K562 (cell line): Measurements from ENCODE around the gene RGS4. TPM values are rescaled to one million over a fixed set of nuclear protein-coding genes. Genes with fewer than 3 reads are reported as not detected.

Source experiments
- ATAC-seq: fragments of 200-7000 bp; cut with Tn5 transposase; 3 replicates; pipeline ENCODE4 v1.9.1; 2020; ENCODE audit warnings: moderate library complexity
- BruUV-seq: library from RNA; stranded (reverse); fragments of 400-500 nt; replicated peaks from 2 replicates; lab custom pipeline; 2021; lab: Mats Ljungman, UMichigan
- CTCF ChIA-PET: fragments of 300-600 bp; formaldehyde crosslinking; extraction: SDS; loops from one replicate; lab custom pipeline; 2021; ENCODE audit warnings: low intra/inter-chr PET ratio; lab: Yijun Ruan, JAX
- POLR2A ChIA-PET: fragments of 300-600, 350-650 bp; sonication (Branson Sonifier 250); formaldehyde crosslinking; extraction: SDS; loops from one replicate; lab custom pipeline; 2021; ENCODE audit warnings: antibody characterized with exemption, inconsistent platforms; lab: Yijun Ruan, JAX
- DNase-seq, 4 experiments: peaks; one replicate each; pipeline versions ENCODE4 v3.0.0 to v3.0.0-alpha.2; 2011 to 2018; ENCODE audit warnings: low spot score in 3 of 4, mixed read lengths in 3 of 4; ENCODE audit errors: extremely low read depth in 1 of 4
- FAIRE-seq: peaks from 2 replicates; lab custom pipeline; 2011; peaks lifted over from hg19 to GRCh38; lab: Jason Lieb, UNC
- H2AFZ ChIP-seq: 2 replicates; pipeline ENCODE4 v1.6.0; 2011; ENCODE audit warnings: low read depth, low read length, control low read depth, inconsistent platforms
- H3K27ac ChIP-seq: fragments of 200-600 bp; 3 replicates; pipeline ENCODE4 v1.8.0; 2011; ENCODE audit warnings: low read depth, mild to moderate bottlenecking, control low read depth, inconsistent platforms, low read length, moderate library complexity, mixed read lengths; ENCODE audit errors: extremely low read depth
- H3K27me3 ChIP-seq, 2 experiments: fragments of 300-600 bp in 1 of 2; 2 replicates in 1 of 2; 3 replicates in 1 of 2; pipeline versions ENCODE4 v1.6.0 to v1.8.0; 2011; ENCODE audit warnings: inconsistent platforms in 2 of 2, low read length in 2 of 2, mild to moderate bottlenecking in 1 of 2, mixed read lengths in 1 of 2, moderate library complexity in 1 of 2; ENCODE audit not compliant: control insufficient read depth in 2 of 2, insufficient read depth in 2 of 2
- H3K36me3 ChIP-seq: fragments of 300-600 bp; 3 replicates; pipeline ENCODE4 v1.8.0; 2011; ENCODE audit warnings: mild to moderate bottlenecking, low read length, inconsistent platforms; ENCODE audit not compliant: control insufficient read depth, insufficient read depth
- H3K4me1 ChIP-seq, 2 experiments: fragments of 200-600 bp in 1 of 2; replicated peaks in 1 of 2; 2 replicates in 1 of 2; 3 replicates in 1 of 2; pipeline versions ENCODE4 v1.5.1 to v1.8.0; 2011; ENCODE audit warnings: inconsistent platforms in 2 of 2, low read length in 2 of 2, mild to moderate bottlenecking in 1 of 2, mixed read lengths in 1 of 2, moderate library complexity in 1 of 2; ENCODE audit not compliant: control insufficient read depth in 2 of 2, insufficient read depth in 2 of 2
- H3K4me2 ChIP-seq: 2 replicates; pipeline ENCODE4 v1.6.1; 2011; ENCODE audit warnings: low read length, control low read depth, inconsistent platforms, mixed read lengths; ENCODE audit not compliant: insufficient read depth
- H3K4me3 ChIP-seq: fragments of 200-600 bp; sonication (generic), shearing (Covaris generic); 2 replicates; pipeline ENCODE4 v1.5.1; 2016; ENCODE audit warnings: control low read depth, inconsistent platforms
- H3K79me2 ChIP-seq: fragments of 200-600 bp; 3 replicates; pipeline ENCODE4 v1.8.0; 2011; ENCODE audit warnings: low read length, inconsistent platforms; ENCODE audit not compliant: control insufficient read depth, insufficient read depth
- H3K9ac ChIP-seq, 2 experiments: 2 replicates each; pipeline versions ENCODE4 v1.6.0 to v1.6.1; 2011; ENCODE audit warnings: low read depth in 2 of 2, low read length in 2 of 2, control low read depth in 1 of 2, inconsistent platforms in 1 of 2, mild to moderate bottlenecking in 1 of 2, mixed read lengths in 1 of 2; ENCODE audit not compliant: insufficient read depth in 1 of 2
- H3K9me1 ChIP-seq: one replicate; pipeline ENCODE4 v1.6.0; 2011; ENCODE audit warnings: inconsistent platforms, mild to moderate bottlenecking, low read length, moderate library complexity; ENCODE audit not compliant: control insufficient read depth, insufficient read depth
- H3K9me3 ChIP-seq: replicated peaks from 2 replicates; pipeline ENCODE4 v1.5.1; 2011; ENCODE audit warnings: low read depth, low read length, inconsistent platforms; ENCODE audit not compliant: control insufficient read depth, insufficient read depth
- H4K20me1 ChIP-seq: replicated peaks from 2 replicates; pipeline ENCODE4 v1.6.1; 2011; ENCODE audit warnings: low read length, inconsistent platforms, mixed read lengths; ENCODE audit not compliant: control insufficient read depth, insufficient read depth
- COPS2 ChIP-seq: fragments of 450-650 bp; conservative IDR thresholded peaks from 2 replicates; pipeline ENCODE4 v1.6.1; 2016; ENCODE audit warnings: mild to moderate bottlenecking, moderate library complexity
- JUNB ChIP-seq: fragments of 450-650 bp; formaldehyde crosslinking; conservative IDR thresholded peaks from 2 replicates; pipeline ENCODE4 v1.4.0; 2020; ENCODE audit warnings: mild to moderate bottlenecking
- NR3C1 ChIP-seq: sonication (generic); formaldehyde crosslinking; IDR thresholded peaks from 2 replicates; pipeline ENCODE4 v1.8.1; 2022; ENCODE audit warnings: missing genetic modification reagents
- PYGO2 ChIP-seq: fragments of 450-650 bp; IDR thresholded peaks from 2 replicates; pipeline ENCODE4 v1.6.1; 2016; ENCODE audit warnings: mild to moderate bottlenecking, missing genetic modification characterization, moderate library complexity, missing compliant biosample characterization
- ZNF239 ChIP-seq: fragments of 250-450 bp; sonication (Bioruptor Pico); IDR thresholded peaks from 2 replicates; pipeline ENCODE4 v1.4.0; 2020; ENCODE audit warnings: mild to moderate bottlenecking
- WGBS: fragments of 100-300 bp; shearing (Covaris generic); methylation state at CpG from one replicate; pipeline ENCODE4 v1.1.6; 2016; ENCODE audit warnings: low coverage, mixed read lengths; ENCODE audit not compliant: insufficient coverage; ENCODE audit errors: missing lambda C conversion rate; 5-methylcytosine and 5-hydroxymethylcytosine counted together
- in situ Hi-C: fragments of 300-500 bp; cut with MboI; formaldehyde crosslinking; loops from 4 replicates; pipeline ENCODE4 v1.15.0; 2018; ENCODE audit warnings: inconsistent platforms, mixed read lengths
- intact Hi-C: fragments of 100-400 bp; cut with micrococcal nuclease; formaldehyde crosslinking; loops from 2 replicates; pipeline ENCODE4 v1.14.2; 2022
- polyA plus RNA-seq, 8 experiments: library from polyadenylated mRNA; depleted of rRNA in 4 of 8; stranded (reverse) in 5 of 8; unstranded in 3 of 8; fragments of >200 nt; fragmentation: Nextera tagmentation in 2 of 8; fragmentation: Illumina TruSeq in 1 of 8; extraction: Ambion mirVana in 2 of 8; extraction: Trizol in 1 of 8; gene quantifications; 2 replicates each; pipeline versions ENCODE4 v1.2.1 to v1.2.3, GENCODE V29; 2011 to 2014; ENCODE audit warnings: inconsistent platforms in 1 of 8, missing spikeins in 1 of 8
- total RNA-seq, 7 experiments: library from RNA; depleted of rRNA in 6 of 7; stranded (reverse); fragments of >200 nt in 6 of 7; fragmentation: Illumina TruSeq in 2 of 7; extraction: Trizol in 2 of 7; gene quantifications; 2 replicates each; pipeline versions ENCODE4 v1.2.1 to v1.2.3, GENCODE V29; 2011 to 2021; ENCODE audit warnings: low replicate concordance in 1 of 7
- TF ChIP-seq, protein P1 (sequence below): fragments of 450-650 bp; IDR thresholded peaks from 2 replicates; pipeline ENCODE4 v1.6.1; 2016; ENCODE audit warnings: mild to moderate bottlenecking, moderate library complexity
- TF ChIP-seq, protein P2 (sequence below): sonication (generic); formaldehyde crosslinking; IDR thresholded peaks from 2 replicates; pipeline ENCODE4 v1.8.1; 2023; ENCODE audit warnings: missing genetic modification reagents, mild to moderate bottlenecking, borderline replicate concordance

Gene RGS4
- total and polyA plus RNA-seq, 9 of the 15 experiments (the other 6 are each of a cell fraction or from before 2014, with no cell fraction given) = not detected

DNA sequence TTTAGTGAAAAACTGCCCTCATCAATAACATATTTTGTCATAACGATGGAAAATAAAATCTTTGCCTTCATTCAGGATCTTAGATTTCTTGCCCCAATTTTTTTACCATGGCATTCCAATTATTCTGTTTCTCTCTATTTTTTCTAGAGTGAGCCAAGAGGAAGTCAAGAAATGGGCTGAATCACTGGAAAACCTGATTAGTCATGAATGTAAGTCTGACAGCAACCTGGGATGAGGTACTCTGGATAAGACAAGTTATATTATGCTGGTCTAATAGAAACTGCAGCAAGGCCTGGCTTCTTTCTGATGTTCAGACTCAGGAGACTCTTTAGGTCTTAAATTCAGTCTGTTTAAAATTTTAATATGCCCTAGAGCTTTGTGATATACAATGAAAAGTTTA is 3.5 kb downstream of the RGS4 start:
- no peak for FAIRE-seq
- H3K9me1 ChIP-seq = no peaks in the 10 kb centered on the region
- no peaks in the 10 kb centered on the region for H3K4me1 ChIP-seq
- no peak overlapping the region for H3K9ac ChIP-seq
- CTCF ChIA-PET = interaction anchor here (1.7 kb wide), 1 partner anchor 243 kb away, joined by 7 read pairs; no protein-coding TSS in a partner anchor
- POLR2A ChIA-PET = no interaction called here
- H4K20me1 ChIP-seq = no peaks in the 10 kb centered on the region
- H3K36me3 ChIP-seq = no peaks in the 10 kb centered on the region
- no peak overlapping the region for H2AFZ ChIP-seq
- in situ Hi-C loops = no loop called here
- no peak overlapping the region for H3K27ac ChIP-seq
- no peak for DNase-seq
- no peak for ATAC-seq
- H3K4me2 ChIP-seq = no peak overlapping the region
- BruUV-seq = no TSS peak
- H3K4me3 ChIP-seq = no peak overlapping the region
- H3K9me3 ChIP-seq = no peaks in the 10 kb centered on the region
- no peaks in the 10 kb centered on the region for H3K27me3 ChIP-seq
- intact Hi-C loops = loop anchor here (1.0 kb wide), 2 partner anchors 103 to 244 kb away; no protein-coding TSS in a partner anchor
- 0% methylated on average over 1 of the region's 1 CpG for WGBS
- H3K79me2 ChIP-seq = no peaks in the 10 kb centered on the region
- TF ChIP-seq ZNF239 (CRISPR knock-in tag) = no peak
- TF ChIP-seq, protein P1, sequence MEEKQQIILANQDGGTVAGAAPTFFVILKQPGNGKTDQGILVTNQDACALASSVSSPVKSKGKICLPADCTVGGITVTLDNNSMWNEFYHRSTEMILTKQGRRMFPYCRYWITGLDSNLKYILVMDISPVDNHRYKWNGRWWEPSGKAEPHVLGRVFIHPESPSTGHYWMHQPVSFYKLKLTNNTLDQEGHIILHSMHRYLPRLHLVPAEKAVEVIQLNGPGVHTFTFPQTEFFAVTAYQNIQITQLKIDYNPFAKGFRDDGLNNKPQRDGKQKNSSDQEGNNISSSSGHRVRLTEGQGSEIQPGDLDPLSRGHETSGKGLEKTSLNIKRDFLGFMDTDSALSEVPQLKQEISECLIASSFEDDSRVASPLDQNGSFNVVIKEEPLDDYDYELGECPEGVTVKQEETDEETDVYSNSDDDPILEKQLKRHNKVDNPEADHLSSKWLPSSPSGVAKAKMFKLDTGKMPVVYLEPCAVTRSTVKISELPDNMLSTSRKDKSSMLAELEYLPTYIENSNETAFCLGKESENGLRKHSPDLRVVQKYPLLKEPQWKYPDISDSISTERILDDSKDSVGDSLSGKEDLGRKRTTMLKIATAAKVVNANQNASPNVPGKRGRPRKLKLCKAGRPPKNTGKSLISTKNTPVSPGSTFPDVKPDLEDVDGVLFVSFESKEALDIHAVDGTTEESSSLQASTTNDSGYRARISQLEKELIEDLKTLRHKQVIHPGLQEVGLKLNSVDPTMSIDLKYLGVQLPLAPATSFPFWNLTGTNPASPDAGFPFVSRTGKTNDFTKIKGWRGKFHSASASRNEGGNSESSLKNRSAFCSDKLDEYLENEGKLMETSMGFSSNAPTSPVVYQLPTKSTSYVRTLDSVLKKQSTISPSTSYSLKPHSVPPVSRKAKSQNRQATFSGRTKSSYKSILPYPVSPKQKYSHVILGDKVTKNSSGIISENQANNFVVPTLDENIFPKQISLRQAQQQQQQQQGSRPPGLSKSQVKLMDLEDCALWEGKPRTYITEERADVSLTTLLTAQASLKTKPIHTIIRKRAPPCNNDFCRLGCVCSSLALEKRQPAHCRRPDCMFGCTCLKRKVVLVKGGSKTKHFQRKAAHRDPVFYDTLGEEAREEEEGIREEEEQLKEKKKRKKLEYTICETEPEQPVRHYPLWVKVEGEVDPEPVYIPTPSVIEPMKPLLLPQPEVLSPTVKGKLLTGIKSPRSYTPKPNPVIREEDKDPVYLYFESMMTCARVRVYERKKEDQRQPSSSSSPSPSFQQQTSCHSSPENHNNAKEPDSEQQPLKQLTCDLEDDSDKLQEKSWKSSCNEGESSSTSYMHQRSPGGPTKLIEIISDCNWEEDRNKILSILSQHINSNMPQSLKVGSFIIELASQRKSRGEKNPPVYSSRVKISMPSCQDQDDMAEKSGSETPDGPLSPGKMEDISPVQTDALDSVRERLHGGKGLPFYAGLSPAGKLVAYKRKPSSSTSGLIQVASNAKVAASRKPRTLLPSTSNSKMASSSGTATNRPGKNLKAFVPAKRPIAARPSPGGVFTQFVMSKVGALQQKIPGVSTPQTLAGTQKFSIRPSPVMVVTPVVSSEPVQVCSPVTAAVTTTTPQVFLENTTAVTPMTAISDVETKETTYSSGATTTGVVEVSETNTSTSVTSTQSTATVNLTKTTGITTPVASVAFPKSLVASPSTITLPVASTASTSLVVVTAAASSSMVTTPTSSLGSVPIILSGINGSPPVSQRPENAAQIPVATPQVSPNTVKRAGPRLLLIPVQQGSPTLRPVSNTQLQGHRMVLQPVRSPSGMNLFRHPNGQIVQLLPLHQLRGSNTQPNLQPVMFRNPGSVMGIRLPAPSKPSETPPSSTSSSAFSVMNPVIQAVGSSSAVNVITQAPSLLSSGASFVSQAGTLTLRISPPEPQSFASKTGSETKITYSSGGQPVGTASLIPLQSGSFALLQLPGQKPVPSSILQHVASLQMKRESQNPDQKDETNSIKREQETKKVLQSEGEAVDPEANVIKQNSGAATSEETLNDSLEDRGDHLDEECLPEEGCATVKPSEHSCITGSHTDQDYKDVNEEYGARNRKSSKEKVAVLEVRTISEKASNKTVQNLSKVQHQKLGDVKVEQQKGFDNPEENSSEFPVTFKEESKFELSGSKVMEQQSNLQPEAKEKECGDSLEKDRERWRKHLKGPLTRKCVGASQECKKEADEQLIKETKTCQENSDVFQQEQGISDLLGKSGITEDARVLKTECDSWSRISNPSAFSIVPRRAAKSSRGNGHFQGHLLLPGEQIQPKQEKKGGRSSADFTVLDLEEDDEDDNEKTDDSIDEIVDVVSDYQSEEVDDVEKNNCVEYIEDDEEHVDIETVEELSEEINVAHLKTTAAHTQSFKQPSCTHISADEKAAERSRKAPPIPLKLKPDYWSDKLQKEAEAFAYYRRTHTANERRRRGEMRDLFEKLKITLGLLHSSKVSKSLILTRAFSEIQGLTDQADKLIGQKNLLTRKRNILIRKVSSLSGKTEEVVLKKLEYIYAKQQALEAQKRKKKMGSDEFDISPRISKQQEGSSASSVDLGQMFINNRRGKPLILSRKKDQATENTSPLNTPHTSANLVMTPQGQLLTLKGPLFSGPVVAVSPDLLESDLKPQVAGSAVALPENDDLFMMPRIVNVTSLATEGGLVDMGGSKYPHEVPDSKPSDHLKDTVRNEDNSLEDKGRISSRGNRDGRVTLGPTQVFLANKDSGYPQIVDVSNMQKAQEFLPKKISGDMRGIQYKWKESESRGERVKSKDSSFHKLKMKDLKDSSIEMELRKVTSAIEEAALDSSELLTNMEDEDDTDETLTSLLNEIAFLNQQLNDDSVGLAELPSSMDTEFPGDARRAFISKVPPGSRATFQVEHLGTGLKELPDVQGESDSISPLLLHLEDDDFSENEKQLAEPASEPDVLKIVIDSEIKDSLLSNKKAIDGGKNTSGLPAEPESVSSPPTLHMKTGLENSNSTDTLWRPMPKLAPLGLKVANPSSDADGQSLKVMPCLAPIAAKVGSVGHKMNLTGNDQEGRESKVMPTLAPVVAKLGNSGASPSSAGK = no peak
- TF ChIP-seq, protein P2, sequence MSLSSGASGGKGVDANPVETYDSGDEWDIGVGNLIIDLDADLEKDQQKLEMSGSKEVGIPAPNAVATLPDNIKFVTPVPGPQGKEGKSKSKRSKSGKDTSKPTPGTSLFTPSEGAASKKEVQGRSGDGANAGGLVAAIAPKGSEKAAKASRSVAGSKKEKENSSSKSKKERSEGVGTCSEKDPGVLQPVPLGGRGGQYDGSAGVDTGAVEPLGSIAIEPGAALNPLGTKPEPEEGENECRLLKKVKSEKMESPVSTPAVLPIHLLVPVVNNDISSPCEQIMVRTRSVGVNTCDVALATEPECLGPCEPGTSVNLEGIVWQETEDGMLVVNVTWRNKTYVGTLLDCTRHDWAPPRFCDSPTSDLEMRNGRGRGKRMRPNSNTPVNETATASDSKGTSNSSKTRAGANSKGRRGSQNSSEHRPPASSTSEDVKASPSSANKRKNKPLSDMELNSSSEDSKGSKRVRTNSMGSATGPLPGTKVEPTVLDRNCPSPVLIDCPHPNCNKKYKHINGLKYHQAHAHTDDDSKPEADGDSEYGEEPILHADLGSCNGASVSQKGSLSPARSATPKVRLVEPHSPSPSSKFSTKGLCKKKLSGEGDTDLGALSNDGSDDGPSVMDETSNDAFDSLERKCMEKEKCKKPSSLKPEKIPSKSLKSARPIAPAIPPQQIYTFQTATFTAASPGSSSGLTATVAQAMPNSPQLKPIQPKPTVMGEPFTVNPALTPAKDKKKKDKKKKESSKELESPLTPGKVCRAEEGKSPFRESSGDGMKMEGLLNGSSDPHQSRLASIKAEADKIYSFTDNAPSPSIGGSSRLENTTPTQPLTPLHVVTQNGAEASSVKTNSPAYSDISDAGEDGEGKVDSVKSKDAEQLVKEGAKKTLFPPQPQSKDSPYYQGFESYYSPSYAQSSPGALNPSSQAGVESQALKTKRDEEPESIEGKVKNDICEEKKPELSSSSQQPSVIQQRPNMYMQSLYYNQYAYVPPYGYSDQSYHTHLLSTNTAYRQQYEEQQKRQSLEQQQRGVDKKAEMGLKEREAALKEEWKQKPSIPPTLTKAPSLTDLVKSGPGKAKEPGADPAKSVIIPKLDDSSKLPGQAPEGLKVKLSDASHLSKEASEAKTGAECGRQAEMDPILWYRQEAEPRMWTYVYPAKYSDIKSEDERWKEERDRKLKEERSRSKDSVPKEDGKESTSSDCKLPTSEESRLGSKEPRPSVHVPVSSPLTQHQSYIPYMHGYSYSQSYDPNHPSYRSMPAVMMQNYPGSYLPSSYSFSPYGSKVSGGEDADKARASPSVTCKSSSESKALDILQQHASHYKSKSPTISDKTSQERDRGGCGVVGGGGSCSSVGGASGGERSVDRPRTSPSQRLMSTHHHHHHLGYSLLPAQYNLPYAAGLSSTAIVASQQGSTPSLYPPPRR (CRISPR knock-in tag) = no peak
- no peak for TF ChIP-seq COPS2
- no peak for TF ChIP-seq PYGO2 (tag)
- no peak for TF ChIP-seq NR3C1
- no peak for TF ChIP-seq JUNB (CRISPR knock-in tag)
